Natural killer cell (primary cell): ENCODE results near the gene FER1L5. TPM values are rescaled to one million over a fixed set of nuclear protein-coding genes. Genes with fewer than 3 reads are reported as not detected.

Source experiments
- ATAC-seq, 3 donors: fragments of 150-1000 bp in 2 of 3; fragments of 200-7000 bp in 1 of 3; cut with Tn5 transposase; 1 replicate in 1 of 3; 2 replicates in 2 of 3; pipeline ENCODE4 v1.10.0; 2021; ENCODE audit warnings: mild to moderate bottlenecking in 2 of 3, moderate library complexity in 2 of 3
- DNase-seq, 2 donors: peaks; one replicate each; pipeline versions ENCODE4 v3.0.0 to v3.0.0-alpha.2; 2013 to 2021; ENCODE audit warnings: mixed read lengths in 1 of 2
- H3K27ac ChIP-seq: one replicate; pipeline ENCODE4 v1.5.1; 2013; ENCODE audit warnings: mild to moderate bottlenecking, low read length
- H3K27me3 ChIP-seq: one replicate; pipeline ENCODE4 v1.6.1; 2013; ENCODE audit warnings: low read length; ENCODE audit not compliant: control insufficient read depth, insufficient read depth
- H3K36me3 ChIP-seq: one replicate; pipeline ENCODE4 v1.6.1; 2013; ENCODE audit warnings: low read length; ENCODE audit not compliant: control insufficient read depth, insufficient read depth
- H3K4me1 ChIP-seq: one replicate; pipeline ENCODE4 v1.6.1; 2013; ENCODE audit warnings: low read length; ENCODE audit not compliant: control insufficient read depth, insufficient read depth
- H3K4me3 ChIP-seq: one replicate; pipeline ENCODE4 v1.5.1; 2013; ENCODE audit warnings: low read length
- H3K9me3 ChIP-seq: one replicate; pipeline ENCODE4 v1.6.1; 2013; ENCODE audit warnings: low read length; ENCODE audit not compliant: control insufficient read depth, insufficient read depth
- H3K27ac Mint-ChIP-seq, 2 donors: one replicate each; pipeline ENCODE4 v1.8.0; 2022; ENCODE audit warnings: mild to moderate bottlenecking in 2 of 2, mixed read lengths in 2 of 2, moderate library complexity in 1 of 2
- H3K27me3 Mint-ChIP-seq, 2 donors: one replicate each; pipeline ENCODE4 v1.8.0; 2022; ENCODE audit warnings: low read depth in 2 of 2, mixed read lengths in 2 of 2
- H3K36me3 Mint-ChIP-seq: one replicate; pipeline ENCODE4 v1.8.0; 2022; ENCODE audit warnings: mixed read lengths
- H3K4me1 Mint-ChIP-seq, 2 donors: one replicate each; pipeline ENCODE4 v1.8.0; 2022; ENCODE audit warnings: mixed read lengths in 2 of 2
- H3K4me3 Mint-ChIP-seq: one replicate; pipeline ENCODE4 v1.8.0; 2022; ENCODE audit warnings: mild to moderate bottlenecking, moderate library complexity, mixed read lengths
- H3K9me3 Mint-ChIP-seq, 2 donors: one replicate each; pipeline ENCODE4 v1.8.0; 2022; ENCODE audit warnings: mixed read lengths in 2 of 2
- WGBS: methylation state at CpG from one replicate; pipeline ENCODE4 v1.1.7; 2013; ENCODE audit warnings: missing lambda C conversion rate; ENCODE audit not compliant: insufficient coverage; 5-methylcytosine and 5-hydroxymethylcytosine counted together
- intact Hi-C: fragments of 100-400 bp; cut with micrococcal nuclease; formaldehyde crosslinking; loops from one replicate; pipeline ENCODE4 v1.14.2; 2022
- total RNA-seq, 4 donors: library from RNA; stranded (reverse); fragments of 120-200 nt in 1 of 4; gene quantifications; one replicate each; pipeline versions ENCODE4 v1.2.3 to v1.2.4, GENCODE V29; 2013 to 2022
- TF ChIP-seq, protein P1 (sequence below): fragments of 200-600 bp; IDR thresholded peaks from one replicate; pipeline ENCODE4 v1.8.0; 2022; ENCODE audit warnings: antibody characterized with exemption

FER1L5 gene
- total RNA-seq, 3 donors from 2014 or later (not counting 1 experiment from before 2014, with no cell fraction given): not detected

DNA sequence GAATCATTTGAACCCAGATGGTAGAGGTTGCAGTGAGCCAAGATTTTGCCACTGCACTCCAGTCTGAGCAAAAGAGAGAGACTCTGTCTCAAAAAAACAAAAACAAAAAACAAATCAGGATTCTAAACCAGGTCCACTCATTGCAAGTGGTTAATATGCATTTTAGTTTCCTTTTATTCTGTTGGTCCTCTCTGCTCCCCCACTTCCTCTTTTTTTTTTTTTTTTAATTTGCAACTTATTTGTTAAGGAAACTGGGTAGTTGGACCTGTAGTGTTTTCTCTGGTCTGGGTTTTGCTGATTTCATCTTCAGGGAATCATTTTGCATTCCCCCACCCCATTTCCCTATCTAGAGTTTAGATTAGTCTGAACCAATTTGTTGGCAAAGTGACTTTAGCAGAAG lies 14.0 kb downstream of the FER1L5 start:
- Histone ChIP-seq H3K36me3 (no peaks in the 10 kb centered on the region), H3K27me3 (no peaks in the 10 kb centered on the region), H3K4me1 (no peaks in the 10 kb centered on the region), H3K9me3 (no peaks in the 10 kb centered on the region), H3K27ac (no peak overlapping the region), H3K4me3 (no peak overlapping the region)
- no peaks in the 10 kb centered on the region for H3K4me1 Mint-ChIP-seq
- peaks cover 0 to 8% of the 10 kb centered on the region in 2 donors for H3K27me3 Mint-ChIP-seq
- DNase-seq (no peak), ATAC-seq (no peak)
- TF ChIP-seq, protein P1, sequence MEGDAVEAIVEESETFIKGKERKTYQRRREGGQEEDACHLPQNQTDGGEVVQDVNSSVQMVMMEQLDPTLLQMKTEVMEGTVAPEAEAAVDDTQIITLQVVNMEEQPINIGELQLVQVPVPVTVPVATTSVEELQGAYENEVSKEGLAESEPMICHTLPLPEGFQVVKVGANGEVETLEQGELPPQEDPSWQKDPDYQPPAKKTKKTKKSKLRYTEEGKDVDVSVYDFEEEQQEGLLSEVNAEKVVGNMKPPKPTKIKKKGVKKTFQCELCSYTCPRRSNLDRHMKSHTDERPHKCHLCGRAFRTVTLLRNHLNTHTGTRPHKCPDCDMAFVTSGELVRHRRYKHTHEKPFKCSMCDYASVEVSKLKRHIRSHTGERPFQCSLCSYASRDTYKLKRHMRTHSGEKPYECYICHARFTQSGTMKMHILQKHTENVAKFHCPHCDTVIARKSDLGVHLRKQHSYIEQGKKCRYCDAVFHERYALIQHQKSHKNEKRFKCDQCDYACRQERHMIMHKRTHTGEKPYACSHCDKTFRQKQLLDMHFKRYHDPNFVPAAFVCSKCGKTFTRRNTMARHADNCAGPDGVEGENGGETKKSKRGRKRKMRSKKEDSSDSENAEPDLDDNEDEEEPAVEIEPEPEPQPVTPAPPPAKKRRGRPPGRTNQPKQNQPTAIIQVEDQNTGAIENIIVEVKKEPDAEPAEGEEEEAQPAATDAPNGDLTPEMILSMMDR: no peak
- H3K27ac Mint-ChIP-seq: no peak overlapping the region
- intact Hi-C loops: no loop called here
- no peaks in the 10 kb centered on the region for H3K9me3 Mint-ChIP-seq
- H3K4me3 Mint-ChIP-seq: no peak overlapping the region
- no peaks in the 10 kb centered on the region for H3K36me3 Mint-ChIP-seq

DNA sequence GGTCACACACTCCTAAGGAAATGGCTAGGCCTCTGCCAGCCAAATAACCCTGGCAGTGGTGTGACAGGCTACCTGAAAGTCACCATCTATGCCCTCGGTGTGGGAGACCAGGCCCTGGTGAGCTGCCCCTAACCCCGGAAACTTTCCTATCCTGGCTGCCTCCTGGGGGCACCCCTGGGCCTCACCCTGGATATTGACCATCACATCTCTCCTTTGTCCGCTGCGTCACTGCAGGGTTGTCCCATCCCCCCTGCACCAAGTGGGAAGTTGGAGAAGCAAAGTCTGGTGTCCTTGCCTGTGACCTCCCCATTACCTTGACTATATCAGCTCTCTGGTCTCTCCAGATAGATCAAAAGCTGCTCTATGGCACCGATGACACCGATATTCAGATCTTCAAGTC lies 18.8 kb downstream of the FER1L5 start:
- TF ChIP-seq, protein P1: no peak
- H3K27me3 Mint-ChIP-seq: peaks cover 0 to 5% of the 10 kb centered on the region in 2 donors
- H3K27ac Mint-ChIP-seq: no peak overlapping the region
- no peaks in the 10 kb centered on the region for H3K9me3 ChIP-seq
- ATAC-seq: no peak
- H3K27me3 ChIP-seq: no peaks in the 10 kb centered on the region
- peaks cover 4% of the 10 kb centered on the region for H3K4me1 ChIP-seq
- H3K4me3 ChIP-seq: no peak overlapping the region
- DNase-seq: no peak
- WGBS: 97% methylated on average over 6 of the region's 6 CpGs
- peaks cover 0 to 3% of the 10 kb centered on the region in 2 donors for H3K9me3 Mint-ChIP-seq
- H3K36me3 ChIP-seq: no peaks in the 10 kb centered on the region
- intact Hi-C loops: no loop called here
- H3K36me3 Mint-ChIP-seq: no peaks in the 10 kb centered on the region
- H3K4me1 Mint-ChIP-seq: no peaks in the 10 kb centered on the region
- no peak overlapping the region for H3K27ac ChIP-seq
- H3K4me3 Mint-ChIP-seq: no peak overlapping the region

DNA sequence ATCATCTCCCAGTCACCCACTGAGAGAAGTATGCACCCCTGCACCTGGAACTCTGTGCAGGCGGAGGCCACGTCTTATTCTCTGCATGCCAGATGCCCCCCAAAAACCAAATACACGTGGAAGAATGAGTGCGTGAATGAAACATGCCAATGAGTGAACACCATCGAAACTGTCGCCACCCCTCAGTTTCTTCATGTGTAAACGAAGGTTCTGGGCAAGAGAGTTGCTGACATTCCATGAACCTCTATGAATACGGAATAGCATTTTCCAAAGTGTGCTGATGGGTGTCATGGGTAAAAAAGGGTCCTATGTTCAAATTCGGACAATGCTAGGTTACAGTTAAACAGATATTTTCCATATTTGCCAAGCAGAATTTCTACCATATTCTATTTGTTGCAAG lies 19.8 kb downstream of the FER1L5 start:
- intact Hi-C loops: no loop called here
- no peaks in the 10 kb centered on the region for H3K36me3 Mint-ChIP-seq
- H3K27me3 Mint-ChIP-seq: peaks cover 0 to 5% of the 10 kb centered on the region in 2 donors
- H3K27ac Mint-ChIP-seq: no peak overlapping the region
- DNase-seq (no peak), ATAC-seq (no peak)
- Histone ChIP-seq H3K4me3 (no peak overlapping the region), H3K27ac (no peak overlapping the region), H3K36me3 (no peaks in the 10 kb centered on the region), H3K27me3 (no peaks in the 10 kb centered on the region), H3K4me1 (peaks cover 4% of the 10 kb centered on the region), H3K9me3 (no peaks in the 10 kb centered on the region)
- 94% methylated on average over 9 of the region's 9 CpGs for WGBS
- peaks cover 0 to 3% of the 10 kb centered on the region in 2 donors for H3K9me3 Mint-ChIP-seq
- TF ChIP-seq, protein P1: no peak
- H3K4me1 Mint-ChIP-seq: no peaks in the 10 kb centered on the region
- no peak overlapping the region for H3K4me3 Mint-ChIP-seq

DNA sequence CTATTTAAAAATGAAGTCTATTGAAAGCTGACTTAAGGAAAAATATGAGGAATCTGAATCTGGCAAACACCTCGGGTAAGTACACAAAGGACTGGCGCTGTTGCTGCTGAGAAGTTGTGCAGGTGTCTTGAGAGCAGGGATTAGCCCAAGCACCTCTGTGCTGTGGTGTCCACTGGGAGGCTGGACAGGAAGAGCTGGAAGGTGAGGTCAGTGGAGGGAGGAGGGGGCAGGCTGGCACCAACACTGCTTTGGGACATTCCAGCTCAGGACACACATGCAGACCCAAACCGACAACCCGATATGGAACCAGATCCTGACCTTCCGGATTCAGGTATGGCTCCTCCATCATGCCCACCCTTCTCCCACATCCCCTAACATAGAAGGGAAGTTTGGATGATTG lies 20.6 kb downstream of the FER1L5 start:
- Histone ChIP-seq H3K27ac (no peak overlapping the region), H3K27me3 (no peaks in the 10 kb centered on the region), H3K9me3 (no peaks in the 10 kb centered on the region), H3K36me3 (no peaks in the 10 kb centered on the region), H3K4me3 (no peak overlapping the region), H3K4me1 (peaks cover 4% of the 10 kb centered on the region)
- intact Hi-C loops: no loop called here
- no peaks in the 10 kb centered on the region for H3K4me1 Mint-ChIP-seq
- WGBS: 96% methylated on average over 2 of the region's 5 CpGs
- peaks cover 0 to 5% of the 10 kb centered on the region in 2 donors for H3K27me3 Mint-ChIP-seq
- no peaks in the 10 kb centered on the region for H3K36me3 Mint-ChIP-seq
- H3K9me3 Mint-ChIP-seq: peaks cover 0 to 3% of the 10 kb centered on the region in 2 donors
- ATAC-seq: no peak
- H3K4me3 Mint-ChIP-seq: no peak overlapping the region
- H3K27ac Mint-ChIP-seq: no peak overlapping the region
- TF ChIP-seq, protein P1: no peak
- DNase-seq: no peak
